Neural progenitor cell (in vitro differentiated cells): Measurements from ENCODE around the gene TRPM6. TPM values are rescaled to one million over a fixed set of nuclear protein-coding genes. Genes with fewer than 3 reads are reported as not detected.

Source experiments
- DNase-seq: peaks from one replicate; pipeline ENCODE4 v3.0.0-alpha.2; 2016; ENCODE audit warnings: low spot score
- H2AFZ ChIP-seq: fragments of 200-600 bp; sonication (generic); replicated peaks from 2 replicates; pipeline ENCODE4 v1.6.1; 2016; ENCODE audit warnings: antibody characterized with exemption
- H3F3A ChIP-seq: fragments of 200-600 bp; sonication (generic); 2 replicates; pipeline ENCODE4 v1.6.1; 2016; ENCODE audit warnings: antibody characterized with exemption, low read depth
- H3K27ac ChIP-seq: fragments of 200-600 bp; sonication (generic); 2 replicates; pipeline ENCODE4 v1.5.1; 2016; ENCODE audit warnings: mild to moderate bottlenecking
- H3K27me3 ChIP-seq: fragments of 200-600 bp; sonication (generic); 2 replicates; pipeline ENCODE4 v1.6.1; 2016; ENCODE audit warnings: mild to moderate bottlenecking, moderate library complexity
- H3K36me3 ChIP-seq: fragments of 200-600 bp; sonication (generic); 2 replicates; pipeline ENCODE4 v1.5.1; 2016
- H3K4me1 ChIP-seq: fragments of 200-600 bp; sonication (generic); 2 replicates; pipeline ENCODE4 v1.6.1; 2016; ENCODE audit warnings: mixed run types
- H3K4me2 ChIP-seq: fragments of 200-600 bp; sonication (generic); 2 replicates; pipeline ENCODE4 v1.6.1; 2016
- H3K4me3 ChIP-seq: fragments of 200-600 bp; sonication (generic); 2 replicates; pipeline ENCODE4 v1.5.1; 2016
- H3K79me2 ChIP-seq: fragments of 200-600 bp; sonication (generic); 2 replicates; pipeline ENCODE4 v1.6.1; 2016; ENCODE audit warnings: low read depth
- H3K9ac ChIP-seq: fragments of 200-600 bp; sonication (generic); 2 replicates; pipeline ENCODE4 v1.6.1; 2016
- H3K9me3 ChIP-seq: fragments of 200-600 bp; sonication (generic); 2 replicates; pipeline ENCODE4 v1.5.1; 2016; ENCODE audit warnings: low read depth
- H4K20me1 ChIP-seq: fragments of 200-600 bp; sonication (generic); 2 replicates; pipeline ENCODE4 v1.6.1; 2016; ENCODE audit warnings: low read depth
- H3K27ac Mint-ChIP-seq: 3 replicates; pipeline ENCODE4 v1.8.0; 2021; ENCODE audit warnings: mixed read lengths
- H3K27me3 Mint-ChIP-seq: 2 replicates; pipeline ENCODE4 v1.8.0; 2022; ENCODE audit warnings: low read depth, mild to moderate bottlenecking, inconsistent platforms, moderate library complexity, mixed read lengths; ENCODE audit not compliant: insufficient read depth
- H3K36me3 Mint-ChIP-seq: 3 replicates; pipeline ENCODE4 v1.8.0; 2021; ENCODE audit warnings: mixed read lengths
- H3K4me1 Mint-ChIP-seq: 3 replicates; pipeline ENCODE4 v1.8.0; 2021; ENCODE audit warnings: mixed read lengths
- H3K4me3 Mint-ChIP-seq: 3 replicates; pipeline ENCODE4 v1.8.0; 2021; ENCODE audit warnings: mild to moderate bottlenecking, moderate library complexity, mixed read lengths
- H3K9me3 Mint-ChIP-seq: 3 replicates; pipeline ENCODE4 v1.8.0; 2020; ENCODE audit warnings: mixed read lengths
- EZH2 ChIP-seq: fragments of 200-600 bp; sonication (generic); IDR thresholded peaks from 2 replicates; pipeline ENCODE4 v1.6.1; 2017; ENCODE audit warnings: antibody characterized with exemption, mild to moderate bottlenecking, moderate library complexity
- EZH2phosphoT487 ChIP-seq: fragments of 200-600 bp; sonication (generic); IDR thresholded peaks from 2 replicates; pipeline ENCODE4 v1.6.1; 2017; ENCODE audit warnings: antibody characterized with exemption
- total RNA-seq: library from RNA; depleted of rRNA; stranded (reverse); fragments of >200 nt; gene quantifications from 2 replicates; pipeline ENCODE4 v1.2.3, GENCODE V29; 2015; ENCODE audit warnings: low replicate concordance
- TF ChIP-seq, protein P1 (sequence below): fragments of 200-600 bp; sonication (generic); IDR thresholded peaks from 2 replicates; pipeline ENCODE4 v1.5.1; 2017; ENCODE audit warnings: antibody characterized with exemption, mild to moderate bottlenecking

The TRPM6 gene
- total RNA-seq, 1 donor from 2014 or later, result not detected

DNA sequence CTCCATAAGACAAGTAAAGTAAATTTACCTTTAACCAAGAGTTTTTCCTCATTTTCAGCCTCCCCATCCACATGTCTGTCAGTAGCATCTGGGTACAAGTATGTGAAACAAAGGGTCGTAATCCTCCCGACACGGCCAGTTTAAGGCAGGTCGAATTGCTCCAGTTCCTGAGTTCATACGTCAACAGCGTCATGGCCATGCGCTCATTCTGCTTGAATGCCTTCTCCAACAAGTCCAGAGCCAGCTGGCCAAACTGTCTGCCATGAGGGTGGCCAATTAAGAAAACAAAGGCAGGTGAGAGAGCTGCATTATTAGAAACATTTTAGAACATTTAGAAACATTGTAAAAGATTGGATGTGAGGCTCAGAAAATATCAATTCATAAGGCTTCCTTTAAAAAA, 87.5 kb downstream of the TRPM6 start:
- DNase-seq, result peak; percentile 2
- H3K9me3 Mint-ChIP-seq, result no peaks in the 10 kb centered on the region
- no peaks in the 10 kb centered on the region for H3K36me3 Mint-ChIP-seq
- H3K27me3 ChIP-seq, result no peaks in the 10 kb centered on the region
- H3K27ac Mint-ChIP-seq, result no peak overlapping the region
- H4K20me1 ChIP-seq, result no peaks in the 10 kb centered on the region
- no peak overlapping the region for H3K4me2 ChIP-seq
- TF ChIP-seq, protein P1, sequence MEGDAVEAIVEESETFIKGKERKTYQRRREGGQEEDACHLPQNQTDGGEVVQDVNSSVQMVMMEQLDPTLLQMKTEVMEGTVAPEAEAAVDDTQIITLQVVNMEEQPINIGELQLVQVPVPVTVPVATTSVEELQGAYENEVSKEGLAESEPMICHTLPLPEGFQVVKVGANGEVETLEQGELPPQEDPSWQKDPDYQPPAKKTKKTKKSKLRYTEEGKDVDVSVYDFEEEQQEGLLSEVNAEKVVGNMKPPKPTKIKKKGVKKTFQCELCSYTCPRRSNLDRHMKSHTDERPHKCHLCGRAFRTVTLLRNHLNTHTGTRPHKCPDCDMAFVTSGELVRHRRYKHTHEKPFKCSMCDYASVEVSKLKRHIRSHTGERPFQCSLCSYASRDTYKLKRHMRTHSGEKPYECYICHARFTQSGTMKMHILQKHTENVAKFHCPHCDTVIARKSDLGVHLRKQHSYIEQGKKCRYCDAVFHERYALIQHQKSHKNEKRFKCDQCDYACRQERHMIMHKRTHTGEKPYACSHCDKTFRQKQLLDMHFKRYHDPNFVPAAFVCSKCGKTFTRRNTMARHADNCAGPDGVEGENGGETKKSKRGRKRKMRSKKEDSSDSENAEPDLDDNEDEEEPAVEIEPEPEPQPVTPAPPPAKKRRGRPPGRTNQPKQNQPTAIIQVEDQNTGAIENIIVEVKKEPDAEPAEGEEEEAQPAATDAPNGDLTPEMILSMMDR, result no peak
- no peak for TF ChIP-seq EZH2
- TF ChIP-seq EZH2phosphoT487, result no peak
- no peaks in the 10 kb centered on the region for H3K4me1 Mint-ChIP-seq
- H2AFZ ChIP-seq, result no peak overlapping the region
- no peak overlapping the region for H3K4me3 Mint-ChIP-seq
- H3F3A ChIP-seq, result no peaks in the 10 kb centered on the region
- H3K27me3 Mint-ChIP-seq, result peaks cover 1% of the 10 kb centered on the region
- H3K9ac ChIP-seq, result no peak overlapping the region
- H3K36me3 ChIP-seq, result no peaks in the 10 kb centered on the region
- H3K27ac ChIP-seq, result no peak overlapping the region
- no peaks in the 10 kb centered on the region for H3K4me1 ChIP-seq
- no peak overlapping the region for H3K4me3 ChIP-seq
- H3K79me2 ChIP-seq, result no peaks in the 10 kb centered on the region
- H3K9me3 ChIP-seq, result no peaks in the 10 kb centered on the region

GRCh38 chr9:74795803-74796202, 91.9 kb downstream of the TRPM6 start:
- Mint-ChIP-seq H3K4me3 (no peak overlapping the region), H3K27ac (no peak overlapping the region), H3K4me1 (no peaks in the 10 kb centered on the region), H3K27me3 (peaks cover 2% of the 10 kb centered on the region), H3K36me3 (no peaks in the 10 kb centered on the region), H3K9me3 (no peaks in the 10 kb centered on the region)
- no peak for DNase-seq
- TF ChIP-seq EZH2phosphoT487, result no peak
- TF ChIP-seq EZH2, result no peak
- TF ChIP-seq, protein P1, result no peak
- no peaks in the 10 kb centered on the region for H4K20me1 ChIP-seq
- no peak overlapping the region for H3K4me3 ChIP-seq
- H3K9me3 ChIP-seq, result no peaks in the 10 kb centered on the region
- no peaks in the 10 kb centered on the region for H3K4me1 ChIP-seq
- H3K27me3 ChIP-seq, result no peaks in the 10 kb centered on the region
- no peaks in the 10 kb centered on the region for H3K79me2 ChIP-seq
- no peak overlapping the region for H2AFZ ChIP-seq
- no peaks in the 10 kb centered on the region for H3F3A ChIP-seq
- H3K9ac ChIP-seq, result no peak overlapping the region
- no peak overlapping the region for H3K4me2 ChIP-seq
- H3K27ac ChIP-seq, result no peak overlapping the region
- no peaks in the 10 kb centered on the region for H3K36me3 ChIP-seq

GRCh38 chr9:74795081-74795480, 92.6 kb downstream of the TRPM6 start:
- Histone ChIP-seq H3K9me3 (no peaks in the 10 kb centered on the region), H3K4me1 (no peaks in the 10 kb centered on the region), H3K27ac (no peak overlapping the region), H3K79me2 (no peaks in the 10 kb centered on the region), H3K27me3 (no peaks in the 10 kb centered on the region), H3K4me3 (no peak overlapping the region), H4K20me1 (no peaks in the 10 kb centered on the region), H2AFZ (no peak overlapping the region), H3K36me3 (no peaks in the 10 kb centered on the region), H3F3A (no peaks in the 10 kb centered on the region), H3K9ac (no peak overlapping the region), H3K4me2 (no peak overlapping the region)
- no peak for TF ChIP-seq EZH2
- TF ChIP-seq, protein P1, result no peak
- no peak for TF ChIP-seq EZH2phosphoT487
- no peak overlapping the region for H3K4me3 Mint-ChIP-seq
- H3K27me3 Mint-ChIP-seq, result peaks cover 2% of the 10 kb centered on the region
- H3K36me3 Mint-ChIP-seq, result no peaks in the 10 kb centered on the region
- no peaks in the 10 kb centered on the region for H3K4me1 Mint-ChIP-seq
- DNase-seq, result no peak
- no peak overlapping the region for H3K27ac Mint-ChIP-seq
- no peaks in the 10 kb centered on the region for H3K9me3 Mint-ChIP-seq
